AG08396 (cell line): ENCODE results near the gene UGGT2.
"Not testable (repeated sequence)": the region's sequence is repeated elsewhere in the genome, so short reads cannot be mapped to it uniquely, and the experiment has no call there.

Experiments
- DNase-seq: peaks from one replicate; pipeline ENCODE4 v3.0.0; 2012; ENCODE audit warnings: low spot score, mixed read lengths

UGGT2 gene

DNA sequence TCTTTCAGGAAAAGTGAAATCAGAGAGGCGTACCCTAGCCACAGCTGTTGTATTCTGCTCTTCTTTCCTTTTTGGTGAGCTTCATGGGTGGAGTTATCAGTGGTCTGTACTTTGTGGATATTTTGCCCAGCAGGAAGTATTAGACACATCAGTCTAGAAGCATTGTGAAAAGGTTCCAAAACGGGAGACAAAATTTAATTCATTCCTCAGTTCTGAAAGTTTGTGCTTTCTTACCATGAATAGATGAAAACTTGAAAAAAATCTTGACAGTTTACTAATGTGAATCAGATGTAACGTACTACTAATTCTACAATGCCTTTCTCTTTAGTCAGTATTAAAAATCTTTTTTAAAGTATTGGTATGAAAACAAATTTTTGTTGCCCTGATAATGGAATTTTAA, 259.4 kb downstream of the UGGT2 start:
- no peak for DNase-seq

DNA sequence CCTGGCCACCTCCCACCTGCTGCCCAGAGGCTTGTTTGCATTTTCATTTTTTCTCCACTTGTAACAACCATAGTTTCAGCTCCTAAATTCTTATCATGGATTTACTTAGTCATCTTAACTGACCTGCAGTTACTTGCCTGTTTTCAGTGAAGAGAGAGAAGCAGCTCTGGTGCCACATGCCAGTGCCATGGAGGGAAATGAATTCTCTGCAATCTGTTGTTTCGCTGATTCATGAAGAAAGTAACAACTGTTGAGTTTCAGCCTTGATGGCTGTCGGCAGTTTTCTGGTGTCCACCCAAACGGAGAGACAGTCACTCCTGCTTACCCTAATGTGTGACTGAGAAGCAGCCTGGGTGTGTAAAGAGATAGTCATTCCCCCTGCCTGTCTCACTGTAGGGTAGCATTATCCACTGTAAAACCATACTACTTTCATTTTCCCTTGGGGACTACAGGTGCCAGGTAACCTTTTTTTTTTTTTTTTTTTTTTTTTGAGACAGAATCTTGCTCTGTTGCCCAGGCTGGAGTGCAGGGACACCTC, 260.1 kb downstream of the UGGT2 start:
- no peak for DNase-seq

GRCh38 chr13:95791084-95791722, 262.0 kb downstream of the UGGT2 start:
- DNase-seq = no peak

DNA sequence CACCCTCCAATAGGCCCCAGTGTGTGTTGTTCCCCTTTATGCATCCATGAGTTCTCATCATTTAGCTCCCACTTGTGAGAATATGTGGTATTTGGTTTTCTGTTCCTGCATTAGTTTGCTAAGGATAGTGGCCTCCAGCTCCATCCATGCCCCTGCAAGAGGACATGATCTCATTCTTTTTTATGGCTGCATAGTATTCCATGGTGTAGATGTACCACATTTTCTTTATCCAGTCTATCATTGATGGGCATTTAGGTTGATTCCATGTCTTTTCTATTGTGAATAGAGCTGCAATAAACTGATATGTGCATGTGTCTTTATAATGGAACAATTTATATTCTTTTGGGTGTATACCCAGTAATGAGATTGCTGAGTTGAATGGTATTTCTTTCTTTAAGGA, 263.9 kb downstream of the UGGT2 start:
- not testable (repeated sequence) for DNase-seq

GRCh38 chr13:95788100-95788463, 265.1 kb downstream of the UGGT2 start:
- no peak for DNase-seq

DNA sequence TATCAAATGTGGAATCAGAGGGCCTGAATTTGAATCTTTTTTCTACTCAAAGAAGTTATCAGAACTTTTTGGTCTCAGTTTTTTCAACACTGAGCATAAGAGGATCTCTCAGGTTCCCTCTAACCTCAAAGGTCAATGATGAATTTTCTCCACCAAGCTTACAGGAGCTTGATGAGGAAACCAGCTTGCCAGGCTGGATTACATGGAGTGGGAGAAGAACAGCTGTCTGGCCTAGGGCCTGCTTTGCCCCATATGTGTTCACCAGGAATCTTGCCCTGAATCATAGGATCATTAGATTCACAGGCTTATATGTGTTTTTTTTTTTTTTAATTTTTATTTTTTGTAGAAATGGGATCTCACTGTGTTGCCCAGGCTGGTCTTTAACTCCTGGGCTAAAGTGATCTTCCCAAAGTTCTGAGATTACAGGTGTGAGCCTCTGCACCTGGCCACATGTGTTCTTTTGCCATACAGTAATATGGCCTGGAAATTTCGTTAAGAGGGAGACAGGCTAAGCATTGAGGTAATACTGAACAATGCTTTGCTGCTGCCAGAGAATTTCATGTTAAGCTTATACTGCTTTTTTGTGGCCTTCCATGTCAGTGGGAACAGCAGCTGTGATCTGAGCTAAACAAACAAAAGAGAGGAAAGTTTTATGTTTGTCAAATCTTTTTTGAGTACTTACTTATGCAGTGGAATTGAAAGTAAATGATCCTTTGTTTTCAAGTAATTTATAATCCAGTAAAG, 265.7 kb downstream of the UGGT2 start:
- no peak for DNase-seq

GRCh38 chr13:95784900-95785290, 268.3 kb downstream of the UGGT2 start:
- DNase-seq = no peak

DNA sequence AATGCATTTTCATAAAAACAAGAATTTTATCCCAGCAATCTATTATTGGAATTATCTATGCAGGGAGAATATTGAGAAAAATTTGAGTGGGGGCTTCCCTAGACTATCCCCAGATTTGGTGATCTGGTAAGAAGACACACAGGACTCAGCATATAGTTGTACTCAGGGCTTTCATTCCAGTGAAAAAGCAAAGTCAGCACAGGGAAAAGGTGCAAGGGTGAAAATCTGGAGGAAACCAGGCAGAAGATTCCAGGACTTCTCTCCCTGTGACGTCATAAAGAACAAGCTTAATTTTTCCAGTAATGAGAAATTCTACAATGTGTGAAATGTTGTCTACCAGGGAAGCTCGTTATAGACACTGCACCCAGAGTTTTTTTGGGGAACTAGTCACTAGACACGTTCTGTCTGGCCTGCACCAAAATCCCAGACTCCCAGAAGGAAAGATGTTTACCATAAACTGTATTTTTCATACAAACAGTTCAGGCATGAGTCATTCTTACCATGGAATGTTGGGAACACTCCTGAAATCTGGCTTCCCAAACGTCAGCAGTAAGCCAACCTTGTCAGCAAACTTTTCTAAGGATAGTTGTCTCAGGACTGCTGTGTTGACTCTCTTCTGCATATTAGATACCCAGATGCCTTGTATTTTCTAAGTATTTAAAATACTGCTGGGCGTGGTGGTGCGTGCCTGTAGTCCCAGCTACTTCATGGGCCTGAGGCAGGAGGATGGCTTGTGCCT, 268.9 kb downstream of the UGGT2 start:
- DNase-seq = peak; percentile 45

DNA sequence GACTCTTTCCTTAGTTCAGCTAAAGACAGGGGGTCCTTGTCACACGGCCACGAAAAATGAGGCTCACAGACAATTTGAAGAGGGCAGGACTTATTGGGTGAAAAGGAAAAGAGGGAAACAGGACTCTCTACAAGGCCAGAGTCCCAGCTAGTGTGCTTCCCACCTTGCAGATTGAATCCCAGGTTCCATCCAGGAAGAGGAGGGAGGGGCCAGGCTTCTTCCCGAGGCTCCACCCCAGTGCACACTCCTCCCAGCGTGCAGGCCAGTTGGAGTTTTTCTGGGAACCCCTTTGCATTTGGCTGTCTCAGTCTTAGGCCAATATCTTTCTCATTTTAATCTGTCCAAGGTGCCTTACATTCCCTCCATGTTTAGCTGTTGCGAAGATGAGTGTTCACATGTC, 269.5 kb downstream of the UGGT2 start:
- DNase-seq = no peak

DNA sequence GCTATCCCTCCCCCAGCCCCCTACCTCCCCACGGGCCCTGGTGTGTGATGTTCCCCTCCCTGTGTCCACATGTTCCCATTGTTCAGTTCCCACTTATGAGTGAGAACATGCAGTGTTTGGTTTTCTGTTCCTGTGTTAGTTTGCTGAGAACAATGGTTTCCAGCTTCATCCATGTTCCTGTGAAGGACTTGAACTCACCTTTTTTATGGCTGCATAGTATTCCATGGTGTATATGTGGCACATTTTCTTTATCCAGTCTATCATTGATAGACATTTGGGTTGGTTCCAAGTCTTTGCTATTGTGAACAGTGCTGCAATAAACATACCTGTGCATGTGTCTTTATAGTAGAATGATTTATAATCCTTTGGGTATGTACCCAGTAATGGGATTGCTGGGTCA, 271.3 kb downstream of the UGGT2 start:
- DNase-seq = not testable (repeated sequence)

DNA sequence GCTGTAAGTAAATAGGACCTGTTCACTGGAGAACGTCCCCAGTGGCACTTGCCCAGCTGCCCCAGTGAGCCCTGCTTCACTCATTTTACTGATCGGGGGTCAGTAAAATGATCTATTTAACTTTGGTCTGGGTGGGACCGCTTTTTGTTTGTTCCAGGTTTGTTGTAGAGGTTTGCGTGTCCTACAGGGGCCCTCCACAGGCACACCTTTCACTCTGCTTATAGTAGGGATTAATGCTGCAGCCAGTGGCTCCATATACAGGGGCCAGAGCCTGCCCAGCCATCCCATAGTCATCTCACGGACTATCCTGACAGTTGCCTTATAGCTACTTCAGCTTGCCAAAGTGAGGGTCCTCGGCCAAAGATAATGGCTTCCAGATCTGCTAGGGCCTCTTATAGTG, 272.2 kb downstream of the UGGT2 start:
- no peak for DNase-seq

- no peak for DNase-seq
Observed at GRCh38 chr13:95779522-95779921, 273.7 kb downstream of the UGGT2 start.

DNA sequence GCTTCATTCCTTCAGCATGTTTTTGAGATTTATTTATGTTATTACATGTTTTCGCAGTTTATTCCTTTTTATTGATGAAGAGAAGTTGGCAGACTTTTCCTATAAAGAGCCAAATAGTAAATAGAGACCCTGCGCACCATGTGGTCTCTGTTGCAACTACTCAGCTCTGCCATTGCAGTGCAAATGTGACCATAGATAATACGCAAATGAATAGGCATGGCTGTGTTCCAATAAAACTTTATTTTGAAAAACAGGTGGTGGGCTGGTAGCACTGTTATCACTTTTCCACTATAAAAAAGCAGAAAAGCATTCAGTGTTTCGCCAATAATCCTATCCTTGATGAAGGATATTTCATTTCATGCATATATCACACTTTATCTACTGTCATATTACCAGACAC, 281.3 kb downstream of the UGGT2 start:
- no peak for DNase-seq

- no peak for DNase-seq
Observed at GRCh38 chr13:95763601-95764000, 289.6 kb downstream of the UGGT2 start.

- not testable (repeated sequence) for DNase-seq
Observed at GRCh38 chr13:95762626-95763025, 290.6 kb downstream of the UGGT2 start.

DNA sequence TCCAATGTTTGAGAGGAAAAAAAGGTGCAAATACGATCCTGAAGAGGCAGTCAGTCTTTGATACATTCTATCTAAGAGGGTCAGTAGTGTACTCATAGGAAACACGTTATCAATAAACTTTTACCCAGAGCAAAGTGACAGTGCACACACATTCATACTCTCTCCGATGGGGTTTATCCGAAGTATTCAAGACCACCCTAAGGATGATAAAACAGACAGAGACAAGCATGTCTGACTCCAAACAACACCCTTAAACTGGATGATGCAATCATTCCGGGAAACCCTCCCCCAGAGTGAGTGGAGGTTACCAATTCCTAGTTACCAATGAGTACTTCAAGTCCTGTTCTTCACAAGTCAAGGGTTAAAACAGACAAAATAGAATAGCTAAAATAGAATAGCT, 297.1 kb downstream of the UGGT2 start:
- DNase-seq = no peak

GRCh38 chr13:95754069-95754468, 299.1 kb downstream of the UGGT2 start:
- DNase-seq = no peak

DNA sequence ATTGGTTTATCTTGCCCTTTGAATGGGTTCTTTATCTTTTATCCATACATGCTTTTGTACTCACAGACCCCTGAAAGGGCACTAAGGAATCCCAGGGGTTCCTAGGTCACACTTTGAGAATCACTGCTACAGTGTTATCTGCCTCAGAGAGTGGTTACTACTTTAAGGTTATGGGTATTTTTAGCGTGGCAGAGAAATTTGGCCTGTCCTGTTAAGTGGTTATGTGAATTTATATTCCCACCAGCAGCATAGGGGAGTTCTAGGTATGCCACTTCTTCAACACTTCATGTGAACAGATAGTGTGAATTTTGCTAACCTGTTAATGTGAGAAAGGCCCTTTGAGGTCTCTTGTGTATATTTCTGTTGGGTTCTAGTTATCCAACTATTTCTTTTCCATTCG, 300.5 kb downstream of the UGGT2 start:
- no peak for DNase-seq
